Duodenal mucosa (tissue), 2 donors: Measurements from ENCODE around the gene ADD3.

Experiments
- H3K27ac ChIP-seq: one replicate; pipeline ENCODE4 v1.7.0; 2013; ENCODE audit warnings: low read depth, low read length
- H3K27me3 ChIP-seq, 2 donors: one replicate each; pipeline ENCODE4 v1.7.0; 2013; ENCODE audit warnings: low read length in 2 of 2, control low read depth in 1 of 2; ENCODE audit not compliant: insufficient read depth in 2 of 2, control insufficient read depth in 1 of 2
- H3K36me3 ChIP-seq, 2 donors: one replicate each; pipeline ENCODE4 v1.7.0; 2013; ENCODE audit warnings: low read length in 2 of 2, control low read depth in 1 of 2; ENCODE audit not compliant: insufficient read depth in 2 of 2, control insufficient read depth in 1 of 2
- H3K4me1 ChIP-seq, 2 donors: one replicate each; pipeline ENCODE4 v1.7.0; 2013; ENCODE audit warnings: low read length in 2 of 2, control low read depth in 1 of 2; ENCODE audit not compliant: insufficient read depth in 2 of 2, control insufficient read depth in 1 of 2
- H3K4me3 ChIP-seq, 2 donors: one replicate each; pipeline ENCODE4 v1.7.0; 2013; ENCODE audit warnings: low read length in 2 of 2, low read depth in 1 of 2
- H3K9ac ChIP-seq, 2 donors: one replicate each; pipeline ENCODE4 v1.7.0; 2013; ENCODE audit warnings: low read length in 2 of 2, low read depth in 1 of 2
- H3K9me3 ChIP-seq, 2 donors: one replicate each; pipeline ENCODE4 v1.7.0; 2013; ENCODE audit warnings: low read length in 2 of 2, control low read depth in 1 of 2; ENCODE audit not compliant: control insufficient read depth in 1 of 2

Gene ADD3

GRCh38 chr10:110153396-110153795 is 145.6 kb downstream of the ADD3 start:
- Histone ChIP-seq H3K27ac (no peak overlapping the region), H3K27me3 (peaks cover 2 to 8% of the 10 kb centered on the region in 2 donors), H3K9ac (no peak overlapping the region), H3K36me3 (no peaks in the 10 kb centered on the region), H3K4me1 (peaks cover 13 to 14% of the 10 kb centered on the region in 2 donors), H3K4me3 (no peak overlapping the region), H3K9me3 (no peaks in the 10 kb centered on the region)

GRCh38 chr10:110156046-110156445 is 148.3 kb downstream of the ADD3 start:
- Histone ChIP-seq H3K9ac (no peak overlapping the region), H3K36me3 (no peaks in the 10 kb centered on the region), H3K4me3 (no peak overlapping the region), H3K9me3 (no peaks in the 10 kb centered on the region), H3K27ac (no peak overlapping the region), H3K27me3 (peaks cover 0 to 8% of the 10 kb centered on the region in 2 donors), H3K4me1 (peaks cover 9 to 10% of the 10 kb centered on the region in 2 donors)

GRCh38 chr10:110158051-110159005 is 150.5 kb downstream of the ADD3 start:
- no peaks in the 10 kb centered on the region for H3K36me3 ChIP-seq
- H3K27ac ChIP-seq, result no peak overlapping the region
- peaks cover 0 to 2% of the 10 kb centered on the region in 2 donors for H3K27me3 ChIP-seq

GRCh38 chr10:110160081-110160480 is 152.3 kb downstream of the ADD3 start:
- Histone ChIP-seq H3K4me3 (no peak overlapping the region), H3K27me3 (no peaks in the 10 kb centered on the region)

More at GRCh38 chr10:110158051-110159005, 150.5 kb downstream of the ADD3 start:
- no peak overlapping the region for H3K9ac ChIP-seq
- no peaks in the 10 kb centered on the region for H3K9me3 ChIP-seq
- peaks cover 9 to 10% of the 10 kb centered on the region in 2 donors for H3K4me1 ChIP-seq
- no peak overlapping the region for H3K4me3 ChIP-seq

GRCh38 chr10:110160522-110160921 is 152.7 kb downstream of the ADD3 start:
- H3K9ac ChIP-seq, result no peak overlapping the region
- H3K4me1 ChIP-seq, result peaks cover 11 to 15% of the 10 kb centered on the region in 2 donors
- no peaks in the 10 kb centered on the region for H3K27me3 ChIP-seq
- H3K36me3 ChIP-seq, result no peaks in the 10 kb centered on the region
- no peaks in the 10 kb centered on the region for H3K9me3 ChIP-seq
- no peak overlapping the region for H3K27ac ChIP-seq
- H3K4me3 ChIP-seq, result no peak overlapping the region

More at GRCh38 chr10:110160081-110160480, 152.3 kb downstream of the ADD3 start:
- no peak overlapping the region for H3K27ac ChIP-seq
- peaks cover 11 to 15% of the 10 kb centered on the region in 2 donors for H3K4me1 ChIP-seq
- no peaks in the 10 kb centered on the region for H3K9me3 ChIP-seq
- H3K36me3 ChIP-seq, result no peaks in the 10 kb centered on the region
- no peak overlapping the region for H3K9ac ChIP-seq

GRCh38 chr10:110162741-110163145 is 155.0 kb downstream of the ADD3 start:
- Histone ChIP-seq H3K9ac (no peak overlapping the region), H3K9me3 (no peaks in the 10 kb centered on the region), H3K4me3 (no peak overlapping the region), H3K36me3 (no peaks in the 10 kb centered on the region), H3K27ac (no peak overlapping the region), H3K4me1 (peaks cover 11 to 15% of the 10 kb centered on the region in 2 donors), H3K27me3 (peaks cover 0 to 8% of the 10 kb centered on the region in 2 donors)

- no peaks in the 10 kb centered on the region for H3K36me3 ChIP-seq
- no peak overlapping the region for H3K9ac ChIP-seq
- peaks cover 12 to 15% of the 10 kb centered on the region in 2 donors for H3K4me1 ChIP-seq
- peaks cover 0 to 9% of the 10 kb centered on the region in 2 donors for H3K27me3 ChIP-seq
- no peaks in the 10 kb centered on the region for H3K9me3 ChIP-seq
- no peak overlapping the region for H3K27ac ChIP-seq
- no peak overlapping the region for H3K4me3 ChIP-seq
Observed at GRCh38 chr10:110163192-110163773, 155.5 kb downstream of the ADD3 start.

- Histone ChIP-seq H3K4me3 (no peak overlapping the region), H3K27ac (no peak overlapping the region), H3K9me3 (no peaks in the 10 kb centered on the region), H3K36me3 (no peaks in the 10 kb centered on the region), H3K9ac (no peak overlapping the region), H3K27me3 (peaks cover 0 to 11% of the 10 kb centered on the region in 2 donors), H3K4me1 (peaks cover 15 to 21% of the 10 kb centered on the region in 2 donors)
Observed at GRCh38 chr10:110163841-110164240, 156.1 kb downstream of the ADD3 start.

- Histone ChIP-seq H3K27me3 (peaks cover 0 to 17% of the 10 kb centered on the region in 2 donors), H3K9me3 (no peaks in the 10 kb centered on the region), H3K9ac (no peak overlapping the region), H3K36me3 (no peaks in the 10 kb centered on the region), H3K4me1 (peaks cover 22 to 35% of the 10 kb centered on the region in 2 donors), H3K4me3 (no peak overlapping the region), H3K27ac (no peak overlapping the region)
Observed at GRCh38 chr10:110165239-110165638, 157.5 kb downstream of the ADD3 start.

GRCh38 chr10:110167149-110167548 is 159.4 kb downstream of the ADD3 start:
- Histone ChIP-seq H3K9ac (no peak overlapping the region), H3K9me3 (no peaks in the 10 kb centered on the region), H3K27me3 (peaks cover 0 to 17% of the 10 kb centered on the region in 2 donors), H3K4me1 (peaks cover 26 to 36% of the 10 kb centered on the region in 2 donors), H3K27ac (no peak overlapping the region), H3K4me3 (no peak overlapping the region), H3K36me3 (no peaks in the 10 kb centered on the region)
